Fibroblast of lung (primary cell): Measurements from ENCODE around the gene ABCC9. TPM values are rescaled to one million over a fixed set of nuclear protein-coding genes. Genes with fewer than 3 reads are reported as not detected.

Source experiments
- DNase-seq, 2 donors: peaks; one replicate each; pipeline versions ENCODE4 v3.0.0 to v3.0.0-alpha.2; 2010; ENCODE audit warnings: low read depth in 2 of 2
- H2AFZ ChIP-seq: 2 replicates; pipeline ENCODE4 v1.5.1; 2012; ENCODE audit warnings: low read length, control low read depth, inconsistent platforms
- H3K27ac ChIP-seq: 2 replicates; pipeline ENCODE4 v1.5.1; 2011; ENCODE audit warnings: low read length, control low read depth; ENCODE audit not compliant: insufficient read depth
- H3K27me3 ChIP-seq: 2 replicates; pipeline ENCODE4 v1.5.1; 2011; ENCODE audit warnings: mild to moderate bottlenecking, low read length; ENCODE audit not compliant: control insufficient read depth, insufficient read depth
- H3K36me3 ChIP-seq: 2 replicates; pipeline ENCODE4 v1.5.1; 2011; ENCODE audit warnings: low read length; ENCODE audit not compliant: control insufficient read depth, insufficient read depth
- H3K4me1 ChIP-seq: 2 replicates; pipeline ENCODE4 v1.5.1; 2011; ENCODE audit warnings: low read length; ENCODE audit not compliant: control insufficient read depth, insufficient read depth; ENCODE audit errors: extremely low read depth
- H3K4me2 ChIP-seq: 2 replicates; pipeline ENCODE4 v1.5.1; 2011; ENCODE audit warnings: low read length, control low read depth; ENCODE audit not compliant: insufficient read depth; ENCODE audit errors: extremely low read depth
- H3K4me3 ChIP-seq, 4 experiments: fragments of 200-600 bp in 1 of 4; sonication (generic) in 1 of 4; replicated peaks in 1 of 4; 2 replicates each; pipeline ENCODE4 v1.5.1; 2011 to 2016; ENCODE audit warnings: low read length in 4 of 4, low read depth in 3 of 4, mild to moderate bottlenecking in 3 of 4, control low read depth in 2 of 4, inconsistent platforms in 1 of 4, mixed read lengths in 1 of 4; ENCODE audit not compliant: insufficient read depth in 1 of 4; ENCODE audit errors: control extremely low read depth in 1 of 4
- H3K79me2 ChIP-seq: 2 replicates; pipeline ENCODE4 v1.5.1; 2012; ENCODE audit warnings: mild to moderate bottlenecking, low read length, inconsistent platforms; ENCODE audit not compliant: control insufficient read depth, insufficient read depth
- H3K9ac ChIP-seq: 2 replicates; pipeline ENCODE4 v1.5.1; 2011; ENCODE audit warnings: mild to moderate bottlenecking, low read length, control low read depth; ENCODE audit not compliant: insufficient read depth
- H3K9me3 ChIP-seq: 2 replicates; pipeline ENCODE4 v1.5.1; 2012; ENCODE audit warnings: low read depth, low read length; ENCODE audit not compliant: control insufficient read depth, insufficient read depth
- H4K20me1 ChIP-seq: 2 replicates; pipeline ENCODE4 v1.5.1; 2011; ENCODE audit warnings: low read length; ENCODE audit not compliant: control insufficient read depth, insufficient read depth; ENCODE audit errors: extremely low read depth
- EZH2 ChIP-seq: IDR thresholded peaks from 2 replicates; pipeline ENCODE4 v1.5.1; 2012; ENCODE audit warnings: low read length, control low read depth, mild to moderate bottlenecking; ENCODE audit errors: missing control alignments
- polyA plus RNA-seq, 2 donors: library from polyadenylated mRNA; depleted of rRNA in 1 of 2; stranded (reverse) in 1 of 2; unstranded in 1 of 2; fragments of >200 nt; gene quantifications; 2 replicates each; pipeline ENCODE4 v1.2.1, GENCODE V29; 2011 to 2012; ENCODE audit warnings: missing spikeins in 1 of 2
- total RNA-seq: library from RNA; depleted of rRNA; stranded (reverse); fragments of >200 nt; gene quantifications from 2 replicates; pipeline ENCODE4 v1.2.1, GENCODE V29; 2014
- TF ChIP-seq, protein P1 (sequence below), 2 donors: IDR thresholded peaks in 1 of 2; conservative IDR thresholded peaks in 1 of 2; 1 replicate in 1 of 2; 2 replicates in 1 of 2; pipeline ENCODE4 v1.5.1; 2011 to 2012; ENCODE audit warnings: low read length in 2 of 2, control low read depth in 1 of 2, inconsistent platforms in 1 of 2, low read depth in 1 of 2, mild to moderate bottlenecking in 1 of 2

Gene ABCC9
- total and polyA plus RNA-seq, 2 donors (not counting 1 experiment from before 2014, with no cell fraction given): 9.9 to 31.1 TPM

DNA sequence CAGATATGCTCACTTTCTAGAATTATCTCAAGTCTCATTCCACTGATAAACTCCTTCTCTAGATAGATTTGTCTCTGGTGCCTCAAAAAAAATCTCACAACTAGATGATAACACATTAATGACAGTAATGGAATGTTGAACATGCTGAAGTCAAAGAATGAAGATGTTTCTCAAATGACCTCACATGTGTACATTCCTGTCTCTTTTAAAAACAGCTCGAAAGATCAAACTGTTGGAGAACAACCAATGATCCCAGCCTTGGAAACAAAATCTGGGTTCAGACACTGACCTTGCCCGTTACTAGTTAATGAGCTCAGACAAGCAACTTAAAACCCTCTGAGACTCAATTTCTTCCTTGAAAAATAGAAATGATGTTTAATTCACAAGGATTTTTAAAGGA lies 122.0 kb downstream of the ABCC9 start:
- Histone ChIP-seq H3K79me2 (no peaks in the 10 kb centered on the region), H3K36me3 (no peaks in the 10 kb centered on the region), H2AFZ (no peak overlapping the region), H3K4me3 (no peak overlapping the region), H4K20me1 (no peaks in the 10 kb centered on the region), H3K27ac (no peak overlapping the region), H3K9me3 (no peaks in the 10 kb centered on the region), H3K4me1 (peaks cover 6% of the 10 kb centered on the region), H3K27me3 (no peaks in the 10 kb centered on the region), H3K9ac (no peak overlapping the region), H3K4me2 (peak overlapping the region; percentile 48)
- DNase-seq: peak; percentile 14 to 45
- TF ChIP-seq EZH2: no peak
- TF ChIP-seq, protein P1, sequence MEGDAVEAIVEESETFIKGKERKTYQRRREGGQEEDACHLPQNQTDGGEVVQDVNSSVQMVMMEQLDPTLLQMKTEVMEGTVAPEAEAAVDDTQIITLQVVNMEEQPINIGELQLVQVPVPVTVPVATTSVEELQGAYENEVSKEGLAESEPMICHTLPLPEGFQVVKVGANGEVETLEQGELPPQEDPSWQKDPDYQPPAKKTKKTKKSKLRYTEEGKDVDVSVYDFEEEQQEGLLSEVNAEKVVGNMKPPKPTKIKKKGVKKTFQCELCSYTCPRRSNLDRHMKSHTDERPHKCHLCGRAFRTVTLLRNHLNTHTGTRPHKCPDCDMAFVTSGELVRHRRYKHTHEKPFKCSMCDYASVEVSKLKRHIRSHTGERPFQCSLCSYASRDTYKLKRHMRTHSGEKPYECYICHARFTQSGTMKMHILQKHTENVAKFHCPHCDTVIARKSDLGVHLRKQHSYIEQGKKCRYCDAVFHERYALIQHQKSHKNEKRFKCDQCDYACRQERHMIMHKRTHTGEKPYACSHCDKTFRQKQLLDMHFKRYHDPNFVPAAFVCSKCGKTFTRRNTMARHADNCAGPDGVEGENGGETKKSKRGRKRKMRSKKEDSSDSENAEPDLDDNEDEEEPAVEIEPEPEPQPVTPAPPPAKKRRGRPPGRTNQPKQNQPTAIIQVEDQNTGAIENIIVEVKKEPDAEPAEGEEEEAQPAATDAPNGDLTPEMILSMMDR (conservative IDR thresholded peaks at IDR 0.05 in 1 of 2, IDR thresholded peaks at IDR 0.05 in 1 of 2; ENCODE audit: low read depth in 1 of 2, low read length in 2 of 2): no peak

DNA sequence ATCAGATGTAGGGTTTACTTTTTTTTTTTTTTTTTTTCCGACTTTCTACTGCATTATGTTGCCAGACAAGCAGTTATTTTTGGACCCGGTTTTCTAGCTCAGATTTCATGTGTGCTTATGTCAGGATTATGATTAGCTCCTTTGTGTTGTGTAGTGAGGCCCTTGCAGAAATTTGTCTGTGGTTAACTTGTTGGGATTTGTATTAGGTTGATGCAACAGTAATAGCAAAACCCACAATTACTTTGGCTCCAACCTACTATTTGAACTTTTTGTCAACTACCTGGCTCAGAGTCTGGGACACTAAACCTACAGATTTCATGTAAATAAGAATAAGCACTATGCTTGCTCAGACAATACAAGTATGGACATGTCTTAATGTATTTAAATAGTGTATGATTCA lies 122.6 kb downstream of the ABCC9 start:
- Histone ChIP-seq H3K4me2 (no peak overlapping the region), H2AFZ (no peak overlapping the region)

DNA sequence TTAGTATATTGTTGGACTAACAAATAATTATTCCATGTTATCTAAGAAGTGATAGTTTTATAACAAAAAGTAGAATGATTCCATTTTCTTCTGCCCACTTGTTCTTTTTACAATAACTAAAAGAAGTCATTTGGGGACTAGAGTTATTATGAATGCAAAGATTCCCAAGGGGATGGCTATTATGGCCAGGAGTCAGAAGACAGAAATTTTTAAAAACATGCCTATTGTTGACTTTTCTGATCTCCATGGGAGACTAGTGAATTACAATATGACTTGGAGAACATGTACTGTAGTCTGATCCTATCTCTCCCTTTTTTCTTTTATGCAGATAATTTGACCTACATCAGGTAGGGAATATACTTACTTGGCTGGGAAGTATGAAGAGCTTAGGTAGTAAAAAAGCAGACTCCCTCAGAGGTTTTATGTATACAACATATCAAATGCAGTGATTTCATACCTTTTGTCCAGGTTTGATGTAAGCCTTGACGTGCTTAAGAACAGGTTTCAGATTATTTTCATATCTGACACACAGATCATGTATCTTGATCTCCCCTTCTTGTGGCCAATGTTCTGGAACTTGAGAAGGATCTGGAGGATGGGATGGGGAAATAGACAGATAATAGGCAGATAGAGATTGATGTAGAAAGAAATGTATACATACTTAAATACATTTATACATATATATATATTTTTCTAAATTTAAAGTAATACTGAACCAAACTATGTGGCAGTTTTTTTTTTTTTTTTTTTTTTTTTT lies 125.7 kb downstream of the ABCC9 start:
- no peaks in the 10 kb centered on the region for H3K36me3 ChIP-seq
- H3K4me3 ChIP-seq: no peak overlapping the region
- H3K79me2 ChIP-seq: no peaks in the 10 kb centered on the region
- no peak overlapping the region for H3K9ac ChIP-seq
- H3K4me1 ChIP-seq: peaks cover 6% of the 10 kb centered on the region
- DNase-seq: no peak
- TF ChIP-seq, protein P1 (conservative IDR thresholded peaks at IDR 0.05 in 1 of 2, IDR thresholded peaks at IDR 0.05 in 1 of 2; ENCODE audit: low read depth in 1 of 2, low read length in 2 of 2): no peak
- TF ChIP-seq EZH2: no peak
- no peak overlapping the region for H2AFZ ChIP-seq
- H4K20me1 ChIP-seq: no peaks in the 10 kb centered on the region
- no peak overlapping the region for H3K4me2 ChIP-seq
- H3K27me3 ChIP-seq: no peaks in the 10 kb centered on the region
- no peaks in the 10 kb centered on the region for H3K9me3 ChIP-seq
- H3K27ac ChIP-seq: no peak overlapping the region

More for the DNA sequence above, 122.6 kb downstream of the ABCC9 start:
- peaks cover 6% of the 10 kb centered on the region for H3K4me1 ChIP-seq
- H3K9ac ChIP-seq: no peak overlapping the region
- no peaks in the 10 kb centered on the region for H4K20me1 ChIP-seq
- no peak overlapping the region for H3K4me3 ChIP-seq
- TF ChIP-seq EZH2: no peak
- TF ChIP-seq, protein P1 (conservative IDR thresholded peaks at IDR 0.05 in 1 of 2, IDR thresholded peaks at IDR 0.05 in 1 of 2; ENCODE audit: low read depth in 1 of 2, low read length in 2 of 2): no peak
- no peaks in the 10 kb centered on the region for H3K27me3 ChIP-seq
- no peak overlapping the region for H3K27ac ChIP-seq
- no peaks in the 10 kb centered on the region for H3K9me3 ChIP-seq
- H3K79me2 ChIP-seq: no peaks in the 10 kb centered on the region
- peak; percentile 54 to 84 for DNase-seq
- H3K36me3 ChIP-seq: no peaks in the 10 kb centered on the region
